Measurements from ENCODE around the gene DDC.

DNA sequence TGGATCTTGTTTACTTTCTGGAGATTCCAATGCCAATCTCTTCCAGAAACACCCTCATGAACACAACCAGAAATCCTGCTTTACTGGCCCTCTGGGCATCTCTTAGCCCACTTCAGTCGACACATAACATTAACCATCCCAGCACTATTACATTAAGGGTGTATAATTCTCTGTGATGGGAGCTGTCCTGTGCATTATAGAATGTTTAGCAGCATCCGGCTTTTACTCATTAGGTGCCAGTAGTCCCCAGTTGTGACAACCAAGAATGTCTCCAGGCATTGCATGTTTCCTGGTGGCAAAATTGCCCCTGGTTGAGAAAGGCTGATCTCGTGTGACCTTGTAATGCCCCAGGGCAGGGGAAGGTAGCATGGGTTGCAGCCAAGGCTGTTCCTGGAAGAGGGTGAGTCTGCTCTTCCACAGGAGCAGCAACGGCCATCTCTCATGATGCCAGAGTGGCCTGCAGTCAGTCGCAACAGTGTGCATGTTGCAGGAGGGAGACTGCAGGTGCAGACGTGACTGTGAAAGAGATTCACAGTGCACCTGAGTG, 2.6 kb upstream of the DDC start:
- TF ChIP-seq POLR2A (IDR thresholded peaks at IDR 0.05) = no peak
- TF ChIP-seq, protein P1, sequence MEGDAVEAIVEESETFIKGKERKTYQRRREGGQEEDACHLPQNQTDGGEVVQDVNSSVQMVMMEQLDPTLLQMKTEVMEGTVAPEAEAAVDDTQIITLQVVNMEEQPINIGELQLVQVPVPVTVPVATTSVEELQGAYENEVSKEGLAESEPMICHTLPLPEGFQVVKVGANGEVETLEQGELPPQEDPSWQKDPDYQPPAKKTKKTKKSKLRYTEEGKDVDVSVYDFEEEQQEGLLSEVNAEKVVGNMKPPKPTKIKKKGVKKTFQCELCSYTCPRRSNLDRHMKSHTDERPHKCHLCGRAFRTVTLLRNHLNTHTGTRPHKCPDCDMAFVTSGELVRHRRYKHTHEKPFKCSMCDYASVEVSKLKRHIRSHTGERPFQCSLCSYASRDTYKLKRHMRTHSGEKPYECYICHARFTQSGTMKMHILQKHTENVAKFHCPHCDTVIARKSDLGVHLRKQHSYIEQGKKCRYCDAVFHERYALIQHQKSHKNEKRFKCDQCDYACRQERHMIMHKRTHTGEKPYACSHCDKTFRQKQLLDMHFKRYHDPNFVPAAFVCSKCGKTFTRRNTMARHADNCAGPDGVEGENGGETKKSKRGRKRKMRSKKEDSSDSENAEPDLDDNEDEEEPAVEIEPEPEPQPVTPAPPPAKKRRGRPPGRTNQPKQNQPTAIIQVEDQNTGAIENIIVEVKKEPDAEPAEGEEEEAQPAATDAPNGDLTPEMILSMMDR (IDR thresholded peaks at IDR 0.05) = no peak
